Mesenteric fat pad (tissue), 1 donor: ENCODE measurements around the gene TSPAN12. TPM values are rescaled to one million over a fixed set of nuclear protein-coding genes. Genes with fewer than 3 reads are reported as not detected.
"Not testable (repeated sequence)": the region's sequence is repeated elsewhere in the genome, so short reads cannot be mapped to it uniquely, and the experiment has no call there.

Experiments
- DNase-seq: peaks from one replicate; pipeline ENCODE4 v3.0.0-alpha.2; 2020; ENCODE audit warnings: low spot score
- long read RNA-seq: library from polyadenylated mRNA; unstranded; transcript quantifications from one replicate; pipeline ENCODE4 v2.0.0, GENCODE V29; 2020
- total RNA-seq: library from RNA; stranded (reverse); fragmentation: NEBNext Ultra II Directional; extraction: Animal tissue kit (Norgen Biotek cat#: 25700); gene quantifications from one replicate; pipeline ENCODE4 v1.2.1, GENCODE V29; 2021
- donor health status: DM: yes; HTN: yes; CAD: no.

TSPAN12 gene, protein sequence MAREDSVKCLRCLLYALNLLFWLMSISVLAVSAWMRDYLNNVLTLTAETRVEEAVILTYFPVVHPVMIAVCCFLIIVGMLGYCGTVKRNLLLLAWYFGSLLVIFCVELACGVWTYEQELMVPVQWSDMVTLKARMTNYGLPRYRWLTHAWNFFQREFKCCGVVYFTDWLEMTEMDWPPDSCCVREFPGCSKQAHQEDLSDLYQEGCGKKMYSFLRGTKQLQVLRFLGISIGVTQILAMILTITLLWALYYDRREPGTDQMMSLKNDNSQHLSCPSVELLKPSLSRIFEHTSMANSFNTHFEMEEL
- total RNA-seq: 7.2 TPM
- long read RNA-seq, transcript TSPAN12-201 (8 exons, 2,798 nt): major isoform, 26 of 34 reads
- long read RNA-seq, partial matches to known transcripts: 3 of 34 reads
- long read RNA-seq, other reads (novel, unspliced or antisense): 5 of 34 reads

DNA sequence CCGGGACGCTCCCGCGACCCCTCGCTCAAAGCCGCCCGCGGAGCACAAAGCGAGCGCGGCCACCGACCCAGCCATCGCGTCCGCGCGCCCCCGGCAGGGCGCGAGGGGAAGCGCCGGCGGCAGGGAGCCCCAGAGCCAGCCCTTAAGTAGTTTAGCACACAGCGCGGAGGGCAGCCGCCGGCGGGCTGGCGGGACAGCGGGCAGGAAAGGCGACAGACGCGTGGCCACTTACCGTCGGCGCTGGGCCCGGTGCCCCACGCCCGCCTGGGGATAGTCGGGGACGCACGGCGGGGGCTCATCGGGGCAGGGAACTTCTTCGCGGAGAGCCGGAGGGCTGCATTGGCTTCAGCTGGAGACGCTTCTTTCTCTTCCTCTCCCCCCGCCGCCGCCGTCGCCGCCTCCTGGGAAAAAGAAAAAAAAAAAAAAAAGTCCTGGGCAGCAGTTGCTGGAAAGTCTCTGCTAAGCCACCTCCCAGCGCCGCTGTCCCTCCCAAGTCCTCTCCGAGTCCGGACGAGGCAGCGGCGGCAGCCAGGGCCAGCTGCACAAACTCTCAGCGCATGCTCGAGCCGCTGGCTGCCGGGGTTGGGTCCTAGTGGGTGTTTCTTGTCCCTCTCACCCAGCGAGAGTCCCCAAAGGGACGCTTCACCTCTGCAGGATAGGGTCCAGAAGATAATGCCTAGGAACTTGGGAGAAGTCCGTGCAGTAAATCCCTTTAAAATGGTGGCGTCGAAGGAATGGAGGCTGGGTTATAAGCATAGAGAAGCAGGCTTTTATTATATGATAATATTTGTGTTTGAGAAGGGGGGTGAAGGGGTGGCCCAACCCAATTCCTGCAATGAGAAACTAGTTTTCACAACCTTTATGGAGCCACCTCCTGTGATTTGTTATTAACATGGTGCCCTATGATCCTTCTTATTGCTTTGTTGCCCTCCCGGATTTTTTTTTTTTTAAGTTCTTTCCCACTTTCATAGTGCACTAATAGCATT, at the start of gene TSPAN12:
TSPAN12 (minus strand) TSS at position 557 of the 986 bp plus-strand sequence. CDS start 1,381 bp downstream, outside the sequence.
- DNase-seq: peak; percentile 93

DNA sequence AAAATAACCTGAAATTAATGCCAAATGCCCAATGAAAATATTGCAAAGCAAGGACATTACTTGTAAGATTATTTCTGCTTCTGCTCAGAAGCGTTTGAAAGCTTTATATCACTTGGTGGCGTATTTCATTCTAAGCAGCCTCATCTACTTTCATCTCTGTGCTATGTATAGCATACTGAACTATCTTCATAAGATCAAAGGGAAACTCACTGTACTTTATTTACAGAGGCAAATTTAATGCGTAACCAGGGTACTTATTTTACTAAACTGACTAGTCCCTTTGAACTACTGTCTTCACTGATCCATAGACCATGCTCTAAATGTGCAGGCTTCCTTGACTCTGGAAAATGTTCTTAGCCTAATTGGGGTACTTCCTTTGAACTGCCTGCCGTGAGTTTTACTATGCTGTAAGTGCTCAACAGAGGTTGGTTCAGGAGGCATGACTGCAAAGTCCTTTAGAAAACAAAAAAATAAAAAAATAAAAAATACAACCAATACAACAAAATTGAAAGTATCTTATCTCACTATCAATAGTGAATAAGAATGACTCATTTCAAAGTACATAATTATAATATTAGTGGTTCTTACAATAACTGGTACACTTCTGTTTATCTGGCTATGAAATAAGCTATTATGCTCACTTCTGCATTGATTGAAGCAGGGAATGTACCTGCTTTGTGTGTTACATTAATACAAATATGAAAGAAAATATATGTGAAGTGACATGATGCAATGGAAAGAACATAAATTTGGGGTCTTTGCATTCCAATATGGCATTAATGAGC, 41.0 kb upstream of the TSPAN12 start:
- no peak for DNase-seq

DNA sequence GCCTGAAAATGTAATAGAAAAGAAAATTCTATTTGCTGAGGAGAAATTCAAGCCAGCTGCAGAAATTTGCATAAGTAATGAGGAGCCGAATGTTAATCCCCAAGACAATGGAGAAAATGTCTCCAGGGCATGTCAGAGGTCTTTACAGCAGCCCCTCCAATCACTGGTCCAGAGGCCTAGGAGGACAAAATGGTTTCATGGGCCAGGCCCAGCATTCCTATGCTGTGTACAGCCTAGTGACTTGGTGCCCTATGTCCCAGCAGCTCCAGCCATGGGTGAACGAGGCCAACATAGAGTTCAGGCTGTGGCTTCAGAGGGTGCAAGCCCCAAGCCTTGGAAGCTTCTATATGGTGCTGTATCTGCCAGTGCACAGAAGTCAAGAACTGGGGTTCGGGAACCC, 37.3 kb upstream of the TSPAN12 start:
- not testable (repeated sequence) for DNase-seq

DNA sequence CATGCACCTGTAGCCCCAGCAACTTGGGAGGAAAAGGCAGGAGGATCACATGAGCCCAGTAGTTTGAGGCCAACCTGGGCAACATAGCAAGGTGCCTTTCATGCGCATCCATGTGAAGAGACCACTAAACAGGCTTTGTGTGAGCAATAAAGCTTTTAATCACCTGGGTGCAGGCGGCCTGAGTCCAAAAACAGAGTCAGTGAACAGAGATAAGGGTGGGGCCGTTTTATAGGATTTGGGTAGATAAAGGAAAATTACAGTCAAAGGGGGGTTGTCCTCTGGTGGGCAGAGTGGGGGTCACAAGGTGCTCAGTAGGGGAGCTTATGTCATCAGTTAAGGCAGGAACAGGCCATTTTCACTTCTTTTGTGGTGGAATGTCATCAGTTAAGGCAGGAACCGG, 27.7 kb upstream of the TSPAN12 start:
- not testable (repeated sequence) for DNase-seq

DNA sequence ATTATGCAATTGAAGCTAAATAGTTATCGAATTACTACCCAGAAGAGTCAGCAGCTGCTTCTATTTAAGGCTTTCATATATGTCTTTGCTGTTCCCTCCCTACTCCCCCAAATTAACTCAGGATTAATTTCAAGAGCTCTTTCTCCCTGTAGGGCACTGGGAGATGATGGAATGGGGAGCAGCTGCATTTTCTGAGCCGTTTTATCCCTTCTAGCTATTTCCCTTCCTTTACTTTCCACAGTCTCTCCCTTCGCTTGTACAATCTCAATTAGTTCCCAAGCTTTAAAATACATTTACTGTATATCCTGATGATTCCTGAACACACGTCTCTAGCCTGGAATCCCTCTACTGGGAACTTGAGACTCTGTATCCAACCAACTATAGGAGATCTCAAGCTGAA, 19.8 kb upstream of the TSPAN12 start:
- DNase-seq: no peak

DNA sequence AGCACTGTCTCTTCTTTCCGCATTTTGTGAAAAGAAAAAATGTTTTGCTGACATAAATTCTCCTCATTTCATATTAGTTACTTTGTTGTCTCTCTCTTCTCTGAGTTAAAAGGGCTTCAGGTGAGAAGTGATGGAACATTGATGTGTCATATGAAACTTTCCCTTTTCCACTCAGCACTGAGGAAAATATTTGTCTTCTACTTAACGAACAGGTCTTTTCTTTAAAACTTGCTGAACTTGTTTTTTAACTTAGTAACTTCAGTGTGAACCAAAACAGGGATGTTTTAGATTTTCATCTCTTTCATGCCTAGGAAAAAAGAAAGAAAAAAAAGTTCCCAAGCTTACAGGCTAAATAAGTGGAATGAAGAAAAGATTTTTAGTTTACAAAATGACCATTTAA, 19.0 kb upstream of the TSPAN12 start:
- DNase-seq: no peak

DNA sequence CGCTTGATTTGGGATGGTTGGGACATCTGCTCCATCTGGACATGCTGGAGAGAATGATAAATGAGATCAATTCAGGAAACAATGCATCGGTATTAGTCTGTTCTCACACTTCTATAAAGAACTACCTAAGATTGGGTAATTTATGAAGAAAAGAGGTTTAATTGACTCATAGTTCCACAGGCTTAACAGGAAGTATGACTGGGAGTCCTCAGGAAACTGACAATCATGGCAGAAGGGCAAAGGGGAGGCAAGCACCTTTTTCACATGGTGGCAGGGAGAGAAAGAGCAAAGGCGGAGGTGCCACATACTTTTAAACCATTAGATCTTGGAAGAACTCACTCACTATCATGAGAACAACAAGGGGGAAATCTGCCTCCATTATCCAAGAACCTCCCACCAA, 16.8 kb upstream of the TSPAN12 start:
- no peak for DNase-seq

DNA sequence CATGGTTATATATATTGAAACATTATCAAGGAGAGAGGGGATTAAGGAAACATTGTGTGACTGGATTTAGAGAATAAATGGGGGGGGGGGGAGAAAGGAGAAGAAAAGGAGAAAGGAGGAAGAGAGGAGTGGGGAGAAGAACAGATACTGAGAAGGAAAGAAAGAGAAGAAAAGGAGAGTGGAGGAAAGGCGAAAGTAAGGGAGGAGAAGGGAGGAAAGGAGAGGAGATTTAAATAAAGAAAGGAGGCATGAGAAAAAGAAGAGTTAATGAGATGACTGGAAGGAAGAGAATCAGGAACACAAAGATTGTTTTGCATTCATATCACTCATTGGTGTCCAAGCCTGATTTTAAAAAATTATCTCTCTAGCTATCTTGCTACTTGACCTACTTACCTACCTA, 16.1 kb upstream of the TSPAN12 start:
- DNase-seq: no peak

DNA sequence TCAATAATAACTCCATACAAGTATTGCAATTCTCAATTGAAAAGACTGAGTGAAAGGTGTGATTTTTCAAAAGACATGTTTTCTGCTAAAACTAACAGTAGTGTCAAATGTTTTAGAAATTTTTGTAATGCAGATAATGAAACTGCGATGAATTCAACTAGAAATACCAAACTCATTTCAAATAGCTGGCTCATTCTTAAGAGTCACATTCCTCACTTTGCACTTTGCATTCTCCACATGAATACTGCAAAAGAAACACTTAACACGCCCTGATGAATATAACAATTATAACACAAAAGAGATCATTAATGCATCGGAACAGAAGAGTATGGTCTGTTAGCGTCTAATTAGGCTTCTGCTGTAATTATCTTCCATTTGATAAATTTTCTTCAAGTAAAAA, 15.5 kb upstream of the TSPAN12 start:
- DNase-seq: no peak

DNA sequence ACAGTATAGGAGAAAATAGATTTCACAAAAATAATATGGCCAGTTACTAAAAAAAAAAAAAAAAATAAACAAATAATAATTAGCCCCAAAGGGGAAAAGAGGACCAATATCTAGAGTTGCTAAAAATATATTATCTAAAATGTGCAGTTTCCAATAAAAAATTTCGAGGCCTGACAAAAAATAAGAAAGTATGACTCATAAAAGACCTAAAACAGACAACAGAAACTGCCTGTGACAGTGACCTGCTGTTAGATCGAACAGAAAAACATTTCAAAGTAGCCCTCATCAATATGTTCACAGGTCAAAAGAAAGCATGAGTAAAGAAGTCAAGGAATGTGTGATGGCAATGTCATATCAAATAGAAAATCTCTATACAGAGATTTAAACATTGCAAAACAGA, 11.8 kb upstream of the TSPAN12 start:
- DNase-seq: no peak

DNA sequence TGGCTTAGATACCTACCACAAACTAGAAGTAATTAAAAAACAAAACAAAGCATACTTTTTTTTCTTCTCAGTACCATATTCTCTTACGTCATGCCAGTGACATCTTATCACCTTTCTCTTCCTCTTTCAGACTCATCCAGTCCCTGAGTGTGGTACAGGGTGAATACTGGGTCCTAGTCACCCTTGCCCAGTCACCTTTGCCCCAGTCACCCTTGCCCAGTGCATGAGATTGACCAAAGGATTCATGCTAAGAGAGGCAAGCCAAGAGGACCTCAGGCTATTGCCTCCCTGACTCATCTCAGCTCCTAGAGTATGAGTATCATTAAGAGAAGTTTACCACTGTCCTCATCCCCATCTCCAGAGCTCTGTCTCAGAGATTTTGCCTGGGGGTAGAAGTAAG, 10.0 kb upstream of the TSPAN12 start:
- no peak for DNase-seq

DNA sequence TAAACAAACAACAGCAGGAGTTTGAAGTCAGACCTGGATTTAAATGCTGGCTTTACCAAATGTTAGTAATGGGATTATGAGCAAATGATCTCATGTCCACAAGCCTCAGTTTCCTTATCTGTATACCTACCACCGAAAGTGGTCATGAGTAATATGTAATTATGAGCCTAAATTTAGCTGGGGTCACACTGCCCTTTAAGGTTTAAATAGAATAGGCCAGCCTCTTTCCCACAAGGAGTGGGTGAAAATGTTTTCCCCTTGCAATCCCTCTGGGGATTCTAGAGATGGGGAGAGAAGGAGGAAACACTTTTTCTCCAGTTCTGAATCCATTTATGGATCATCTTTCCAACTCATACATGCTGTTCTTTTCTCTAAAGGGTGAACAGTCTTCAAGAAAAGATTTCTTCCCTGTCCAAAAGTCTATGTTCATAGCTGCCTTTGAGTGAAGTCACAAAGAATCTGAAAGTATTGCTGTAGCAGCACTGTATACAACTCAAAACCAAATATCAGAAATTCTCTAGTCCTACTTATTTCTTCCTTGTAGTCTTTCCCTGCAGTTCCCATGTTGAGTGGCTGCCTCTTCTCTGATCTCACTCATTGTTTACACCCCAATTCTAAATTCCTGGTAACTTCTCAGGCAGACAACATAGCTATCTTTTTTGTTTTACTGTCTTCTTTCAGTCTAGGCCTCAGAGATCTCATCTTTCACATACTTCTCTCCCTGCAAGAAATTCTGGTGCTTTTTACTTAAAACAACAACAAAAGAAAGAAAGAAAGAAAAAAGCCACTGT, 7.4 kb upstream of the TSPAN12 start:
- no peak for DNase-seq

DNA sequence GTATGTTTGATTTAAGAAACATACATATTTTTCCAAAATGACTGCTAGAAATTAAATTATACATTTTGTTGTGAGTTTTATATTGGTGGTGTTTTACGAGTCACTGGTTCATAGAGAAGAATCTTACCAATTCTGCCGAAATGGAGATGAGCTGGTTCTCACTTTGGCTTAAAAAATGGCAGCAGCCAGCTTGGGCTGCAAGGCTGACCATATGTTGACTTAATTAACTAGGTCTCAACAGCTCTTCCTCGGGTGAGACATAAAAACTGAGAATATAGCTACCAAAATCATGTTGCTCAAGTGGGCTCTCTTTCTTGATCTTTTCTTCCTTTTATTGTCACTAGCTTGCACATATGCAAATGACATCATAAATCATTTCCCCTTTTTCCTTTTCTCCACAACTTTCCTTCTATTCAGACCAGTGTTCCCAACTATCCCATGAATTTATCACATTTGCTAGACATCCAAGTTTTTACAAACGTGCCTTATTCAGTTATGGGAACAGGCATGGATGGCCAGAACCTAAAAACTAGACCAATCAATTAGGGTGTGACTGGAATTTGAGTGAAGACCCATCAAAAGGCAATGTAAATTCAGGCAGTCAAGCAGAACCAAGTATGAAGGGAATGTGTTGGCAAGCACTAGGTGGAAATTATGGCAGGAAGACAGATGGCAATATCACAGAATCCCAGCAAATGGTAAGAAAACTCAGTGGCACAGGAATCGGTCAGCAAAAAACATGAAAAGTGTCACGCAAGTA, 6.4 kb upstream of the TSPAN12 start:
- no peak for DNase-seq

DNA sequence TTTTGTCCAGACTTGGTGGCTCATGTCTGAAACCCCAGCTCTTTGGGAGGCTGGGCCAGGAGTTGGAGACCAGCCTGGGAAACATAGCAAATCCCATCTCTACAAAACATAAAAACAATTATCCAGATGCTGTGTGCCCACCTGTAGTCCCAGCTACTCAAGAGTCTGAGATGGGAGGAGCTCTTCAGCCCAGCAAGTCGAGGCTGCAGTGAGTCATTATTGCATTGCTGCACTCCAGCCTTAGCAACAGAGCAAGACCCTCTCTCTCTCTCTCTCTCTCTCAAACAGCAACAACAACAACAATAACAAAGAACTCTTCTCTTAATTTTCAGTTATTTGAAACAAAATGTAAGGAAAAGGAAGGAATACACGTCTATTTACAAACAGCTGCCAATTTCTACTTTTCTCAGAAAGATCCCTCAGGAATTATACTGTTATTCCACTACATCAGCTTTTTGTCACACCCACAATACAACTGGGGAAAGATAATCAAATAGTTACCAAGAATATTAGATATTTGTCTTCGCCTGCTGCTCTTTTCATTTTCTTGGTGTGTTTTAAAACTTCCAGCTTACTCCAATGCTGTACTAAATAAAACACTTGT, 5.1 kb upstream of the TSPAN12 start:
- DNase-seq: no peak

DNA sequence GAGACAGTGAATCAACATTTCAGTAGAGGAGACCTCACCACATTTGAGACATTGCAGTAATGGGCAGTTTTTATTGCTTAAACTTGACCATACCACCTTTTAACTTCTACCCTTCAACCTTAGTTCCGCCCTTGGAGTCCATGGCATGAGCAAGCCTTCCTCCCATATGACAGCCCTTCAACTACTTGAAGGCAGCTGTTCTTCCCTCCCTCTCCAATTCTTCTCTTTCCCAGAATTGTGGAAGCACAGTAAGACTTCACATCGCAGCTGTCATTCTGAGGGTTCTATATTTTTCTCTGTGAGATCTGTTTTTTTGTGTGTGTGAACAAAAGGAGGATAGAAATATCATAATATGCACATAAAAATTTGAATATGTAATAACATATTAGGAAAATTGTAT, 2.2 kb upstream of the TSPAN12 start:
- no peak for DNase-seq

DNA sequence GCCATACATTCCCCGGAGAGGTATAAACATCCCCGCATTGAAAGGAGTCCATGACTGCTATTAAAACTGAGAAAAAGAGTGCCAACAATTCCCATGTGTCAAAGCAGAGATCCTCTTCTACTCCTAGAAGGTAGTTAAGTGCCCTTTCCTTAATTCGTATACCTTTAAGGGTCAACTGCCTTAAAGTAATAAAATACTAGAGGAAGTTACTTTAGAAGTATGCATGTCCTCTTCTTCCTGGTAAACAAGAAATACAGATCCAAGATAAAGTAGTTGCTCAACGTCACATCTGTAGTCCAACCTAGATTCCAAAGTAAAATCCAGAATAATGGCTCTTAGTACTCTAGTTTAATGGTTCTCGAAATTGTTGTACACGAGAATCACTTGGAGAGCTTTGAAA, 1.5 kb upstream of the TSPAN12 start:
- no peak for DNase-seq

DNA sequence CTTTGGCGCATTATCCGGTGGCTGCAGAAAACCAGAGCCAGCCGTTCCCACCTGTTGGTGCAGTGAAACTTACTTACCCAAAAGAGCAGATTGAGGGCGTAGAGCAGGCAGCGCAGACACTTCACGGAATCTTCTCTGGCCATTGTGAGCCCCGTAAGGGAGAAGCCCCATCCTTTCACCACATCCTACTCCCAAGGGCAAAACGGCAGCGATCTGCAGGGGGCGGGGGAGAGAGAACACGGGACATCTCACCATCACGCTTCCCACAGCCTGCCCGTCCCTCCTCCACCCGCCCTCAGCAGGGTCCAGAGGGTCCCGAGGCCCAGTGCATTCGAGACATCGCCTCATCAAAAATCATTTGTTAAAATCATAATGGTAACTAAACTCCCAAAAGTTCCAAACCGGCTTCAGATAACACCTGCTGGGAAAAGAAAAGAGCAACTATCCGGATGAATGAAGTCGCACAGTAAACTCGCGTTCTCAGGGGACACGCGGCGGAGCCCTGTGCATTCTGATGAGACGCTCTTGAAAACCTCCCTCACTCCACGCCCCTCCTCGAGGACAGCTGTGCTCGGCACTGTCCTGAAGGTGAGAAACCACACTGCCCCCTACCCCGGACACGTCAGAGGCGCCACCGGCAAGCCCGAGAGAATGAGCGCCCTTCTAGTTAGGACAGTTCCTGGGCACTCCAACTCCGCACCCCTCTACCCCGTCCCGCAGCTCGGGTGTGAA, 1.2 kb downstream of the TSPAN12 start:
- DNase-seq: no peak

DNA sequence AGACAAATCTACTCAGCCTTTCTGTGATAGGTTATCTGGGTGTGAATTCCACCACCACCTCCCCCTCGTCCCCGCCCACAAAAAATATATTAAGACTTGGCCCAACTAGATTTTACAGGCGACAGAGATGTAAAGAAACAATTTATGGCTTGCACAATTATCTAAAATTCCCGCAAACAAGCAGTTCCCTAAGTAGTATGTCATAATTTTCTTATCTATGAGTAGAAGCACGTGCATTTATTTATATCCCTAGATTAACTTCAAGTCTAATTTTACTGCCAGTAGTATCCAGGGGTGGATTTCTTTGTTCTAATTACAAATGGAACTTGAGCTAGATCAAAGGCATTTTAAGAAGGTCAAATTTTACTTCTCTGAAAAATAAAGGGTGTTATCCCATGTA, 1.7 kb downstream of the TSPAN12 start:
- no peak for DNase-seq

DNA sequence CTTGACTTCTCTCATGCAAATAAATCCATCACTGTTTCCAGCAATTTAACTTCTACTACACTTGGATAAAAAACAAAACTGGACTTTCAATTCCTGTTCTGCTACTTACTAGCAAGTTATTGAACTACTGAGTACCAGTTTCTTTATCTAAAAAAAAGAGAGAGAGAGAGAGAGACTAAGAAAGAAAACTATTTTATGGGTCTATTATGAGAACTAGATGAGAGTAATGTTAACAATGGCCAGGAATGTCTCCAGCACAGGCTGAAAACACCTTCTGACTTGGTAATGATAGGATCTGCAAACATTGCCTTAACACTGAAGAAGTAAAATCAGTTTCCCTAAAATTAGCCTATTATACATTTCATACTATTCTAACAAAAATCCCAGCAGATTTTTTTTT, 5.2 kb downstream of the TSPAN12 start:
- no peak for DNase-seq
